ENCODE data around the gene CDK16.

Gene CDK16

DNA sequence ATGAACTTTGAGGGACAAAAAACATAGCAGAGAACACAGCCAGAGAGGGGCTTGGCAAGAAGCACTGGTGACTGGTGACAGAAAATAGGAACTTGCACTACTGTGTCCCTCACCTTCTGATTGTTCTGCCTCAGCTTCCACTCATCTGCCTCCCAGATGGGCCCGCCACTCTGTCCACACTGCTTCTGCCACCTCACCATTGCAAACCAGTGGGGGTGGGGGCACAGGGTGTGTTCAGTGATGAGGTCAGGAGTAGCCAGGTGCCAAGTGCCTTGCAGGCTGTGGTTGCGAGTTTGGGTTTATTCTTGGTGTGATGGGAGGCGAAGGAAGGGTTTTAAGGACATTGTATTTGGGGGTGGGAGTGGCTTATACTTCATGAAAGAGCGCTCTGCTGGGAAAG lies 34.0 kb upstream of the CDK16 start:
- no peak overlapping the region for H3K4me3 ChIP-seq (replicated peaks; ENCODE audit: low read depth, low read length)
- no peak for TF ChIP-seq CTCF (IDR thresholded peaks at IDR 0.05; ENCODE audit: low read depth, low read length, missing control alignments)
- DNase-seq (ENCODE audit: extremely low read depth, low read depth): no peak

DNA sequence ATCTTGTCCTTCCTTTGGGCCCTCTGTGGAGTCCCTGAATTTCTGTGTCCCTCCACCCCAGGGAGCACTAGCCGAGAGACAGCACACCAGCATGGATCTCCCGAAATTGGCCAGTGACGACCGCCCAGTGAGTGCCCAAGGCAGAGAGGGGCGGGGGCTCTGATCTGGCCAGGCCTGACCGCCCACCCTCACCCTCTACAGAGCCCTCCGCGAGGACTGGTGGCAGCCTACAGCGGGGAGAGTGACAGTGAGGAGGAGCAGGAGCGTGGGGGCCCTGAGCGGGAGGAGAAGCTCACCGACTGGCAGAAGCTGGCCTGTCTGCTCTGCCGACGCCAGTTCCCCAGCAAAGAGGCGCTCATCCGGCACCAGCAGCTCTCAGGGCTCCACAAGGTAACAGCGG lies 33.2 kb upstream of the CDK16 start:
- TF ChIP-seq CTCF (IDR thresholded peaks at IDR 0.05; ENCODE audit: low read depth, low read length, missing control alignments): no peak
- H3K4me3 ChIP-seq (replicated peaks; ENCODE audit: low read depth, low read length): no peak overlapping the region
- DNase-seq (ENCODE audit: extremely low read depth, low read depth): no peak

GRCh38 chrX:47186096-47186740 lies 32.3 kb upstream of the CDK16 start:
- TF ChIP-seq CTCF (IDR thresholded peaks at IDR 0.05; ENCODE audit: low read depth, low read length, missing control alignments): no peak
- no peak overlapping the region for H3K4me3 ChIP-seq (replicated peaks; ENCODE audit: low read depth, low read length)

GRCh38 chrX:47187106-47187677 lies 31.3 kb upstream of the CDK16 start:
- DNase-seq (ENCODE audit: extremely low read depth, low read depth): no peak
- no peak for TF ChIP-seq CTCF (IDR thresholded peaks at IDR 0.05; ENCODE audit: low read depth, low read length, missing control alignments)
- no peak overlapping the region for H3K4me3 ChIP-seq (replicated peaks; ENCODE audit: low read depth, low read length)

More at GRCh38 chrX:47186096-47186740, 32.3 kb upstream of the CDK16 start:
- no peak for DNase-seq (ENCODE audit: extremely low read depth, low read depth)

- no peak for TF ChIP-seq CTCF (IDR thresholded peaks at IDR 0.05; ENCODE audit: low read depth, low read length, missing control alignments)
- DNase-seq (ENCODE audit: extremely low read depth, low read depth): no peak
- H3K4me3 ChIP-seq (replicated peaks; ENCODE audit: low read depth, low read length): no peak overlapping the region
These were observed 28.6 kb upstream of the CDK16 start for GRCh38 chrX:47189906-47190305.

GRCh38 chrX:47190445-47191269 lies 27.8 kb upstream of the CDK16 start:
- DNase-seq (ENCODE audit: extremely low read depth, low read depth): peak; percentile 80
- TF ChIP-seq CTCF (IDR thresholded peaks at IDR 0.05; ENCODE audit: low read depth, low read length, missing control alignments): no peak

More at GRCh38 chrX:47190445-47191269, 27.8 kb upstream of the CDK16 start:
- peak overlapping the region; percentile 72 for H3K4me3 ChIP-seq (replicated peaks; ENCODE audit: low read depth, low read length)

All from HFF-Myc (cell line).